ENCODE measurements around the gene CFAP73.

DNA sequence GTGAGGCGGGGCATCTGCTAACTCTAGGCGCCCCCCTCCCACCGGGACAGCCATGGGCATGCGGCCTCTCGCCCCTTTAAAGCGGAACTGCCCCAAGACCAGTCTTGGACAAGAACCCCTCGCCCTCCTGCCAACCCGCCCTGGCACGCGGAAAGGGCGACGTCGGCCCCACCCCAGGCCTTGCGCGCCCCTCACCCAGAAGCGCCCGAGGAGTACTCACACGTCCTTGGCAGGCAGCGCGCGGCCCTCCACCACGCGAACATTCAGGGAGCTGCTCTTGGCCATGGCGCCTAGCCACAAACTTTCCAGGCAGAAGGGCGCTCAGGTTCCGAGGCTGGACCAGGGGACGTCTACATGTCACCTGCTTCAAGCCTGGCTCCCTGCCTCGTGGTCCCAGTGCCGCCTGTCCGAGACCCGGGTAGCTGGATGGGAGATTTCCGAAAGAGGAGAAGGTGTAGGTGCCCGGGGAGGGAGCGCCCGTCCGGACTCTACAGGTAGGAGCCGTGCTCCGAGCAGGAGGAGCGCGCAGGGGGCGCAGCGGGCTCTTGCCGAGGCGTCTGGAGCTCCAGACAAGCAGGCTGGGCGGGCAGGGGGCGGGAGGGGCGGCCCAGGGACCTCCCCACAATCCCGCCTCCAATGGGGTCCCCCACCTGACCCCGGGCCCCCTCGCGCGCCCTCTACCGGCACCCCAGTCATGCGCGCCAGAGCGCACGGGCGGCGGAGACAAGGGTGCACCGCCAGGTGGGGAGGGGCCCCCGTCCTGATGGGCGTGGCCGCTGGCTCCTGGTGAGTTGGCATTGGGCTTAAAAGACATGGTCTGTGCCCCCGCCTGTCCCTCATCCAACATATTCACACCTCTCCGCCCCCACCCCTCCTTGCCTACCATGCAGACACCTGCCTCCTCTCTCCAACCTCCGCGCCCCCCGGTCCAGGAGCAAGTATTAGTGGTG lies 14.1 kb upstream of the CFAP73 start, which contains the start of gene RASAL1:
- no peak for TF ChIP-seq POLR2A (IDR thresholded peaks at IDR 0.05)
- TF ChIP-seq, protein P1, sequence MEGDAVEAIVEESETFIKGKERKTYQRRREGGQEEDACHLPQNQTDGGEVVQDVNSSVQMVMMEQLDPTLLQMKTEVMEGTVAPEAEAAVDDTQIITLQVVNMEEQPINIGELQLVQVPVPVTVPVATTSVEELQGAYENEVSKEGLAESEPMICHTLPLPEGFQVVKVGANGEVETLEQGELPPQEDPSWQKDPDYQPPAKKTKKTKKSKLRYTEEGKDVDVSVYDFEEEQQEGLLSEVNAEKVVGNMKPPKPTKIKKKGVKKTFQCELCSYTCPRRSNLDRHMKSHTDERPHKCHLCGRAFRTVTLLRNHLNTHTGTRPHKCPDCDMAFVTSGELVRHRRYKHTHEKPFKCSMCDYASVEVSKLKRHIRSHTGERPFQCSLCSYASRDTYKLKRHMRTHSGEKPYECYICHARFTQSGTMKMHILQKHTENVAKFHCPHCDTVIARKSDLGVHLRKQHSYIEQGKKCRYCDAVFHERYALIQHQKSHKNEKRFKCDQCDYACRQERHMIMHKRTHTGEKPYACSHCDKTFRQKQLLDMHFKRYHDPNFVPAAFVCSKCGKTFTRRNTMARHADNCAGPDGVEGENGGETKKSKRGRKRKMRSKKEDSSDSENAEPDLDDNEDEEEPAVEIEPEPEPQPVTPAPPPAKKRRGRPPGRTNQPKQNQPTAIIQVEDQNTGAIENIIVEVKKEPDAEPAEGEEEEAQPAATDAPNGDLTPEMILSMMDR (IDR thresholded peaks at IDR 0.05), result peak in 1 of 3 donors; percentile 25
- no peak for TF ChIP-seq POLR2AphosphoS5 (IDR thresholded peaks at IDR 0.05)

Data from breast epithelium (tissue), 3 donors.